Nephron progenitor cell (in vitro differentiated cells): Measurements from ENCODE around the gene SLC4A1.

Experiments
- DNase-seq: peaks from one replicate; pipeline ENCODE4 v3.0.0; 2021
- H3K27ac Mint-ChIP-seq: 2 replicates; pipeline ENCODE4 v1.8.0; 2021; ENCODE audit warnings: mild to moderate bottlenecking, moderate library complexity, mixed read lengths
- H3K27me3 Mint-ChIP-seq: 2 replicates; pipeline ENCODE4 v1.8.0; 2021; ENCODE audit warnings: mild to moderate bottlenecking, low read depth, mixed read lengths; ENCODE audit not compliant: poor library complexity
- H3K36me3 Mint-ChIP-seq: 2 replicates; pipeline ENCODE4 v1.8.0; 2021; ENCODE audit warnings: low read depth, mixed read lengths
- H3K4me1 Mint-ChIP-seq: 2 replicates; pipeline ENCODE4 v1.8.0; 2021; ENCODE audit warnings: mixed read lengths
- H3K4me3 Mint-ChIP-seq: 2 replicates; pipeline ENCODE4 v1.8.0; 2021; ENCODE audit warnings: mild to moderate bottlenecking, moderate library complexity, mixed read lengths
- H3K9me3 Mint-ChIP-seq: 2 replicates; pipeline ENCODE4 v1.8.0; 2021; ENCODE audit warnings: mild to moderate bottlenecking, moderate library complexity, mixed read lengths
- CTCF ChIP-seq: fragments of 200-600 bp; sonication (generic); IDR thresholded peaks from 2 replicates; pipeline ENCODE4 v1.5.0; 2021; ENCODE audit warnings: antibody characterized with exemption

SLC4A1 gene

GRCh38 chr17:44272321-44272951, 4.5 kb upstream of the SLC4A1 start:
- Mint-ChIP-seq H3K36me3 (no peaks in the 10 kb centered on the region), H3K27ac (no peak overlapping the region), H3K4me3 (no peak overlapping the region), H3K27me3 (peaks cover 16% of the 10 kb centered on the region), H3K9me3 (no peaks in the 10 kb centered on the region), H3K4me1 (peaks cover 50% of the 10 kb centered on the region)
- DNase-seq = no peak
- TF ChIP-seq CTCF = no peak

GRCh38 chr17:44269535-44270240, 1.8 kb upstream of the SLC4A1 start:
- H3K4me1 Mint-ChIP-seq = peaks cover 41% of the 10 kb centered on the region
- TF ChIP-seq CTCF = no peak
- no peak overlapping the region for H3K4me3 Mint-ChIP-seq
- peaks cover 9% of the 10 kb centered on the region for H3K27me3 Mint-ChIP-seq
- no peaks in the 10 kb centered on the region for H3K9me3 Mint-ChIP-seq
- H3K36me3 Mint-ChIP-seq = no peaks in the 10 kb centered on the region
- no peak for DNase-seq
- no peak overlapping the region for H3K27ac Mint-ChIP-seq

- H3K27me3 Mint-ChIP-seq = peaks cover 9% of the 10 kb centered on the region
- H3K4me1 Mint-ChIP-seq = peaks cover 35% of the 10 kb centered on the region
- no peak for TF ChIP-seq CTCF
- no peak for DNase-seq
- H3K4me3 Mint-ChIP-seq = no peak overlapping the region
- H3K36me3 Mint-ChIP-seq = no peaks in the 10 kb centered on the region
- H3K27ac Mint-ChIP-seq = no peak overlapping the region
- no peaks in the 10 kb centered on the region for H3K9me3 Mint-ChIP-seq
These were observed 987 bp upstream of the SLC4A1 start for GRCh38 chr17:44268709-44269534.

- peaks cover 17% of the 10 kb centered on the region for H3K4me1 Mint-ChIP-seq
- no peaks in the 10 kb centered on the region for H3K9me3 Mint-ChIP-seq
- no peak overlapping the region for H3K4me3 Mint-ChIP-seq
- no peak overlapping the region for H3K27ac Mint-ChIP-seq
- TF ChIP-seq CTCF = no peak
- DNase-seq = no peak
- H3K27me3 Mint-ChIP-seq = peaks cover 24% of the 10 kb centered on the region
- H3K36me3 Mint-ChIP-seq = no peaks in the 10 kb centered on the region
These were observed 825 bp downstream of the SLC4A1 start for GRCh38 chr17:44267165-44267455.

- no peak for TF ChIP-seq CTCF
- no peak for DNase-seq
- no peaks in the 10 kb centered on the region for H3K36me3 Mint-ChIP-seq
- no peak overlapping the region for H3K4me3 Mint-ChIP-seq
- peaks cover 12% of the 10 kb centered on the region for H3K4me1 Mint-ChIP-seq
- peaks cover 24% of the 10 kb centered on the region for H3K27me3 Mint-ChIP-seq
- H3K9me3 Mint-ChIP-seq = no peaks in the 10 kb centered on the region
- H3K27ac Mint-ChIP-seq = no peak overlapping the region
These were observed 1.4 kb downstream of the SLC4A1 start for GRCh38 chr17:44266402-44267164.
